Stimulated activated CD4-positive, alpha-beta T cell treated with anti-CD3 and anti-CD28 coated beads, Interleukin-15, amount 100 ng/mL, for 1 hour (primary cell): Measurements from ENCODE around the gene RGS10.

Source experiments
- DNase-seq, 2 donors: peaks; one replicate each; pipeline ENCODE4 v3.0.0-alpha.2; 2020; ENCODE audit warnings: low read depth in 1 of 2, low spot score in 1 of 2

The RGS10 gene

DNA sequence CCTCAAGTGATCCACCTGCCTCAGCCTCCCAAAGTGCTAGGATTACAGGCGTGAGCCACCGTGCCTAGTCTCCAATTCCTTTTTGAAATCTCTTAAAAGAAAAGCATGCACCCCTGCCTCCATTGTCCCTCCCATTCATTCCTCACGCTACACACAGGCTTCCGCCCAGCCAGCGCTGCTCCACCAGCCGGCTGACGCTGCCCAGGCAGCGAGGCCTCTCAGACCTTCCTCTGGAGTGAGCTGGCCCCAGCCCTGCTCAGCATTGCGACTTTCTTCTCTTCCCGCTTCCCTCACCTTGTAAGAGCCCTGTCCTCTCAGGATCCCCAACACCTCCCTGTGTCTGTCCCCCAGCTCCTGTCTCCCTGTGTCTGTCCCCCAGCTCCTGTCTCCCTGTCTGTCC is 23.6 kb downstream of the RGS10 start:
- no peak for DNase-seq

DNA sequence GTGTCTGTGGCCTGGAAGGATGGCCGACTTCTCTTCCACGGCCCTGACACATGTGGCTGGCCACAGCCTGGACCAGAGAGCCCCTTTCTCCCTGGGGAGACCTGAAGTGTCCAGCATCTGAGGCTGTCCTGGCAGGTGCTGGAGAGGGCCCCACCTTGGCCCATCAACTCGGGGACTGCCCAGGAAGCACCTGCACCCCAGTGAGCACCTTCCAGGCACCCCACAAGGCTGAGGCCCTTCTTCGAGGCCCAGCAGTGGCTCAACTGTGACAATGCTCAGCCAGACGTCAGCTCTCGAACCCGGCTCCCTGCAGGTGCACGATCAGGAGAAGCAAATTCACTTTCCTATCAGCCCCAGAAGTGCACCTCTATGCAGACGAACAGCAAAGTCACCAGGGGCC is 24.3 kb downstream of the RGS10 start:
- DNase-seq, result no peak

DNA sequence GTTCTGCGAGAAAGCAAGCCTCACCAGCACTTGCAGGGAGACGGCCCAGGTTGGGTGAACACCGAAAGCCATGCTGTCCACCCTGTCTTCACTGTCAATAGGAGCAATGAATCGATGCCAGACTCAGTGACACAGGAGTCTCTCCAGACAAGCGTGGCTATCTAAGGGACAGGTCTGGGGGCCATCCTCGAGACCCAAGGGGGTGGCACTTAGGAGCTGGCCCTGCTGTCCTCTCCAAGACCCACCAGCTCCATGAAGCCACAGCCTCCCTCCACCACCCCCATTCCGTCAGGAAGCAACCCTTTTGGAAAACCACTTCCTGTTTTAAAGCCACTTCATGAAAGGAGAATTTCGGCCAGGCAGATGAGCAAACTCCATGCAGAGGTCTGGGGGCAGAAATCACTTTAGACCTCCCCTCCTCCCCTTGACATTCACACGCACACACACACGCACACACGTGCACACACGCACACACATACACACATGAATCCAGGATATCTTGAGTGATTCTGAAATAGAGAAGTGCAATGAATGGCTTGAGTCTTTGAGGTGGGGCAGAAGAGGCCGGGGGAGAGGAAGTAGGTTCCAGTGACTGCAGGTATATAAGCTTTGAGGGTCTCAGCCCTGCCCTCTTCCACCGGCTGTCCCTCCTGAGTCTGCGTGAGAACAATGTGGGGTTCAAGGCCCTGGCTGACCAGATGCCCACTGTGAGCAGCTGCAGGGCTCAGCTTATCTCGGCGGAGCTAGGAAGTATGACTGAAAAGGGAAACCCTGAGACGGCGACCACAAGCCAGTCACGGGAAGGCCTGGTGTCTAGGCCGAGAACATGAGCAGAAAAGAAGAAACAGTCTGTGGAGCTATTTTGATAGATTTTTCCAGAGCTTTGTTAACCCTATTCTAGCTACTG is 25.0 kb downstream of the RGS10 start:
- no peak for DNase-seq

DNA sequence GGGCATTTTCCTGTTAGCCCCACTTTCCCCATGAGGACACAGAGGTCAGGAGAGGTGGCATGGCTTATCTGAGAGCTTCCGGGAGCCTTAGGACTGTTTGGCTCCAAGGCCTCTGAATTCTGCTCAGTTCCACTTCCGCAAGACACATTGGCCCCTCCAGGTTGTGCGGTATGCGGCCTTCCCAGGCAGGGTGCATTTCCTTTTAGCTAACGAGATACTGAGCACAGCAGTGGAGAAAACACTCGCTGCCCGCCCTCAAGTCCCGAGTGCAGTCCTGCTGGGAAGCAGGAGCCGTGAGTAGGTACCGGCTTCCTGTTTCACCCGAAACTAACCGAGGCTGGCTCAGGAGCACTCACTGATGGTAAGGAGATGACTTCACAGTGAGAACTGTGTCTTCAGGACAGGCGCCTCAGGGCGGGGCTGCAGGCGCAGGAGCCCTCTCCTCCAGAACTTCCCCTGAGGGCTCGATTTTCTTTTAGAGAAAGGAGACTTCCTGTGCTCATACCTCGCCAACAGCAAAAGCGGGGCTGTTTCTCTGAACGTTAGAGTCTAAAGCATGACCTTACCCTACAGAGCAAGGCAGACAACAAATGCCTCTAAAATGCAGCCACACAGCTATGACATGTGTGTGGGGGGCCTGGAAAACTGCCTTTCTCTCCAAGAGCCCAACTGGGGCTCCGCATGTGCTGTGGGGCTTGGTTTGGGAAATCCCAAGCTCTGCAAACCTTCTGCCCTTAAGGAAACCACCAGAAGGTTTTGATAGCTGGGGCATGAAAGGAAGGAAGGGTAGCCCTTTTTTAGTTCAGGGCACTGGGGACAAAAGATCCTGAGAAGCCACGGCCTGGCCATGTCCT is 25.9 kb downstream of the RGS10 start:
- DNase-seq, result peak; percentile 42 to 45

DNA sequence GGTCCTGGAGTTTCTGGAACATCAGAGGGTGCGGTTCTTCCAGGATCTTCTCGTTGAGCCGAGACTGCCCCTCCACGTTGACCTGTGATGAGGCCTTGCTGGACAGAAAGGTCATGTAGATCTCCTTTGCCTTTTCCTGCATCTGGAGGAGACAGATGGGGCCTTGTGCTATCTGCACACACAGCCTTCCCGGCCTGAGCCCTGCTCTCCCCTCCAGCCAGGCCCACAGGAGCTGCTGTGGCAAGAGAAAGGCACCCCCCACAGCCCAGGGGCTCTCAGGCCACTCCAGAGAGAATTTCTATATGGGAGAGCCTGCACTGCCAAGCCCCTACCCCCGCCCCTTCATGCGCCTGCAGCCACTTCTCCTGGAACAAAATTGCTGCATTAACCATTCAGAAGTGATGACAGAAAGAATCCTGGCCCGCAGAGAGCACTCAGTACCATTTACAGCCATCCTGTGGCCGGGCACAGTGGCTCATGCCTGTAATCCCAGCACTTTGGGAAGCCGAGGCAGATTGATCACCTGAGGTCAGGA is 26.9 kb downstream of the RGS10 start:
- DNase-seq, result no peak

DNA sequence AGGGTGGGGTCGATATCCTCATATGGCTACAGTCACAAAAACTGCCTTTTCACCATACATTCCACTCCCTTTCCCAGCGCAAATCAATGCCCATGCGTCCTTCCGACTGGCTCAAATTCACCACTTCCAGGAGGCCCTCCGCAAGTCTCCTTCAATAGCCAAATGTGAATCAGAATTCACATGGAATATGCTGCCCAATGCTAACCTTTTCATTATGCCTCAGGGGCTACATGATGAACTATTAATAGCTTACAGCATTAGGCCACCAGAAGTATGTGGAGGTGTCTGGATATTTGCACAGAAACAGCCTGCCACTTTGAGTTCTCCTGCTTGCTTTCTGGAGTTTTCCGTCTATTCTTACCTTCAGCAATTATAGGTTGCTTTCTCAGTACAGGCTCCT is 27.7 kb downstream of the RGS10 start:
- DNase-seq, result no peak

DNA sequence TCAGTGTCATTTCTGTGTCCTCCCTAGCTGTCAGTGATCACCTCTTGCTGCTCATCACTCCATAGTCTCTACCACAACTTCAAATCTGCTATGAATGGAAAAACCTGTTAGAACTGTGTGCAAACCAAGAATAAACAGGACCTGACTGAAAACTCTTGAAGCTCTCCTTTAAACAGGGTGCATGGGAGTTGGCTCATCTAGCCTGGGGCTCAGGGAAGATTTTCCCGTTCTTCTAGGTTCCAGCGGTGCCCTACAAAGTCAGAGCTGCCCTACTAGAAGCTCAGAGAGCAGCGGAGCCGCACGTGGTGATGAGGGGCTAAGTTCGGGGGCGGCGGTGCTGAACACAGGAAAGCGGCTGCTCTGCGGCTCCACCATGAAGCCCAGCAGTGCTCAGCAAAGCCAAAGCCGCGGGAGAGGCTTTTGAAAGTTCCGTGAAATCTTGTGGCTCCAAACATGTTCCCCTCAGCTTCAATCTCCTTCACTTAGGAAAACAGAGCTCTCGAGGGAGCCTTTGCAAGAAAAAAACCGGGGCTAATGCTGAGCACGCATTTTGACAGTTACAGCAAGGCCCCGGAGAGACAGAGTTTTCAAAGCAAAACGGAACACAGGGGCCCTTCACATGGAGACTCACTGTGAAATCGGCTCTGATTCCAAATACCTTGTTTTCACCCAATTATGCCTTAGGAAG is 30.5 kb downstream of the RGS10 start:
- no peak for DNase-seq

DNA sequence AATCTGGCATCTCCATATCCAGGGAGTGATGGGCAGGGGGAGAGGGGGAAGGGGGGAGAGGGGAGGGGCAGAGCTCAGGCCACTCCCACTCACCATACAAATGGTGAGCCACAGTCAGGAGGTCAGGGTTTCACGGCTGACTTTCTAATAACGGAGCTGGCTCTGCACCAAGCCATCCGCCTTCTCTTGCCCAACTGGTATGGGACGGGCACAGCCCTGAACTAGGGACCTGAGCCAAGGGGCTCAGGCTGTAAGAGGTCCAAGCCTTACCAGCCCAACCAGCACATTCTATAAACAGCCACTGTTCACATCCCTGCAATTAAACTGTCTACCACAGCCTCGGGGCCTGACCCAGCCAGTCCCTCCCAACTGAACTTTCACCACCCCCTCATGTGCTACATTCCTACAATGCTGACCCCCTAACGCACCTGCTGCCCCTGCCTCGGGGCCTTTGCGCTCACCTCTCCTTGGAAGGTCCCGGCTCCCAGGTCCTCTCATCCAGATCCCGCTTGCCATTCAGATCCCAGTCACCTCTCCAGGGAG is 32.5 kb downstream of the RGS10 start:
- DNase-seq, result no peak

DNA sequence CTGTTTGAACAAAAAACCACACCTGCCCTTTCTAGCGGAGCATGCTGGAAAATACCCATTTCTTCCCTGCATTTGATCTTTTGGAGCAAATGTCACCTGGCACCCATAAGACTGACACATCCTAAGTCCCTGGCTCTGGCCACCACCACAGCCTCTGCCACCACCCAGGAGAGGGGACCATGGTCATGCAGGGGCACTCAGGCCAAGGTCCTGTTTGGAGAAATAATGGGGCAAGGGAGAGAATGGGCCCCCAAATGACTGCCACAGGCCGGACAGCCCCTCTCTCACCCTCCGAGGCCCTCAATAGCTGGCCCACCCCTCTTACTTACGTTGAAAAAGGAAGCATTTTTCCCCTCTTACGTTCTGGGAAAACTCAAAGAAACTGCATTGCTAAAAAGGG is 35.4 kb downstream of the RGS10 start:
- DNase-seq, result no peak

DNA sequence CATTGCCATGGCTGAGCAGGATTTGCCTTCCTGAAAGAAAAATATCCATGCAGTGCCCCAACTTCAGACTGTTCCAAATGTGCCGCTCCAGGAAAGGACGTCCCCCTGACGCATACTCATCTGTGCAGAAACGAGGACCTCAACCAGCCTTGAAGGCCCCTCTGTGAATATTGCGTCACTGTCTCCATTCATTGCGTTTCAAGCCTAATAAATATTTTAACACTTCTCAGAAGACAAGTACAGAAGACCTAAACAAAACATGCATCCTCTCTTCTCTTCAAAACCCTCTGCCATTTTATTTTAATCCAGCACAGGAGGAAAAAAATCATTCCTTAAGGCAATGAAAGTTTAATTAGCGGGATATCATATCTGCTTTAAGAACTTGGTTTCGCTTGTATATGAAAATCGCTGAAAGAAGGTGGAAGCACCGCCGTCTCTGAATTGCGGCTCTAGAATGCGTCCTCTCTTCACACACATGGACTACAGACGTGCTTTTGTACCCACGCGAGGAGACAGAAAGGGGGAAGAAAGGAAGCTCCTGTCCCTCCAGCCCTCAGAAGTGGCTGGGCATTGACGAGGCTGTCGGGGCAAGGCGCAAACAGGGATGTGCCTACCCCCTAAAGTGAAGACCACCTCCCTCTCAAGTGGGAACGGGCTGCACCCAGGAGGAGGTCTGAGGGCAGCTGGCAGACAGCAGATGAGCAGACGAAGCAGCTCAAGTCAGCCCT is 36.8 kb downstream of the RGS10 start:
- DNase-seq, result no peak

DNA sequence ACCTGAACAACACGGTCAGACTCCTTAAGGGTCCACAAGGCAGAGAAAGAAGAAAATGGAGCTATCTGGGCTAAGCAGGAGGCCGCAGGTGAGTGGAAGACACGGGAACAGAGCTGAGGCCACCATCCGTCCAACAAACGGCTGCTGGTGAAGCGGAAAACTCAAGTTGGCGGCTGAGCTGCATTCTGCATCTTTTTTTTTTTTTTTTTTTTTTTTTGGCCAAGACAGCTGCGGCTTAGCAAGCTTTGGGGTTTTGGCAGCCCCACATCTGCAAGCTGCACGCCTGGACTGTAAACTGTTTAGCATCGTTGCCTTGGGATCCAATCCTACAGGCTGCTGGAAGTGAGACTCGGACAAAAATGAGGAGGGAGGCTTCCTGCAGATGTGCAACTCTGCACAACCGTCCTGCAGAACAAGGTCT is 37.4 kb downstream of the RGS10 start:
- DNase-seq, result no peak

DNA sequence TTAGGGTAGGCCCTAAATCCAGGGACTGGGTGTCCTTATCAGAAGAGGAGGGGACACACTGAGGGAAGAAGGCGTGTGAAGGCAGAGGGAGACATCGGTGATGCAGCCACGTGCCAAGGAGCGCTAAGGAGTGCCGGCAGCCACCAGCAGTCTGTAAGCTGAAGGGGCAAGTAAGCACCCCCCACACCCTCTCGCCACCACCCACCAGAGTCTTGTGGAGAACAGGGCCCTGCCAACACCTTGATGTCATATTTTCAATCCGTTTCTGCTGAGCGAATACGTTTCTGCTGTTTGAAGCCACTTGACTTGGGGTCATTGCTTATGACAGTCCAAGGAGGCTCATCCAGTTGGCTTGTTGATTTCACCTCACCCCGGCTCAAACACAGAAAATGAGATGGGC is 37.9 kb downstream of the RGS10 start:
- no peak for DNase-seq

DNA sequence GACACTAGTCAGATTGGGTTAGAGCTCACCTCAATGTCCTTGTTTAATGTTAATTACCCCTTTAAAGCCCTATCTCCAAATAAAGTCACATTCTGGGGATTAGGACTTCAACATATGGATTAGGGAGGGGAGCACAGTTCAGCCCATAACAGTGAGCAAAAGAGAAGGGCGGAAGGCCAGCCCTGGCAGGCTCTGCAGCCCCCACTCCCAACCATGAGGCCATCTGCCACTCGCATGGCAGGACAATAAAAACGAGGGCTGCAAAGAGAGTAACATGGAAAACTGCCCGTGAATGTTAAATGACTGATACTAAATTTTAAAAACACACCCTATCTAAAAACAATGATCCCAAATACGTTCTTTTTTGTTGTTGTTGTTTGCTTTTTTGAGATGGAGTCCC is 38.7 kb downstream of the RGS10 start:
- no peak for DNase-seq

DNA sequence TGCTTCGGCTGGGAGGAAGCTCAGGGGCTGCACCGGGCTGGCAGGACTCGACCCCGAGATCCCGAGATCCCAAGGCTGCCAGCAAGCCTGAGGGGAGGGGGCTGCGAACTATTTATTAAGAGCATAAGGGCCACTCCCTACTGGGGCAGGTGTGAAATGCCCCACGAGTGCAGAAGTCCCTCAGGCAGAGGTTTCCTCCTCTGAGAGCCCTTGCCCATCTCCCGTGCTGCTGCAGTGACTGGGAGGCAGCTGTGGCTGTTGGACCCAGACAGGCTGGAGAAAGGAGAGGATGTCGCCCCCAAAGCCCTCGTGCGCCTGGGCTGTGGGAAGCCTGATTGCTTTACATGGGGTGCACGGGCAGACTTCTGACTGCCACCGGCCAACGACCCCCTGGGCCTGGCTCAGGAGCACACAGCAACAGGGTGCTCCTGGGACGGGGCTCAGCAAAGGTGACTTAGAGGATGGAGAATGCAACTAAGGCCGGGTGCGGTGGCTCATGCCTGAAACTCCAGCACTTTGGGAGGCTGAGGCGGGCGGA is 39.8 kb downstream of the RGS10 start:
- no peak for DNase-seq

DNA sequence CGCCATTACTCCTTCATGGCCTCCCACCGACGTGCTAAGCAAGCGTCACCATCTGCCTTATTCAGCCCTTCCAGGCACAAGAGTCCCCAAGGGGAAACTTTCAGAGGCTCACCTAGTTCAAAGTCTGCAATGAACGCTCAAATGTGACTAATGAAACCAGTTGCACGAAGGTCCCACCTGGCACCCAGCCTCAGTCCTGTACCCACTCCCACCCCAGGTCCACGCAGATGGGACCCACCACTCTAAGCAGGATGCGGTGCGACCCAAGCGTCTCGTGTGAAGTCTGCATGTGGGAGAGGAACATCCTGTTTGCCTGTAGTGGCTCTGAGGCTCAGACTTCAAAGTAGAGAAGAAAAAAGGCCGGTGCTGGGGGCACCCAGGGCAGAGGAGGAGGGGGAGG is 40.3 kb downstream of the RGS10 start:
- peak; percentile 58 to 71 for DNase-seq

DNA sequence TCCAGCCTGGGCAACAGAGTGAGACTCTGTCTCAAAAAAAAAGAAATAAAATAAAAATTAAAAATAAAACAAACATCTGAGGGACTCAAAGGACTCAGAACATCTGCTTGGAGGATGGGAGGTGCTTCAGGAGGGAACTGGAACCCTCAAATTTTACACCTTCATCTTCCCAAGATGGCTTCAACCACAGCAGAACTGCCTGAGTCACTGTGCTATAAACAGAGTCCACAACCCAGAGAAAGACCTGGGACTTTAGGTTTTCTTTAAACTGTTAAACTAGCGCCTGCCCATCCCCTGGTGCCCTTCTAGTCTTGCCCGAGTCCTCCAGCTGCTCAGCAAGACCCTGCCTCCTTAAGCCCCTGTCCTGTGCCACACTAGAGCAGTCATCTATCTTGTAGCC is 40.8 kb downstream of the RGS10 start:
- no peak for DNase-seq

DNA sequence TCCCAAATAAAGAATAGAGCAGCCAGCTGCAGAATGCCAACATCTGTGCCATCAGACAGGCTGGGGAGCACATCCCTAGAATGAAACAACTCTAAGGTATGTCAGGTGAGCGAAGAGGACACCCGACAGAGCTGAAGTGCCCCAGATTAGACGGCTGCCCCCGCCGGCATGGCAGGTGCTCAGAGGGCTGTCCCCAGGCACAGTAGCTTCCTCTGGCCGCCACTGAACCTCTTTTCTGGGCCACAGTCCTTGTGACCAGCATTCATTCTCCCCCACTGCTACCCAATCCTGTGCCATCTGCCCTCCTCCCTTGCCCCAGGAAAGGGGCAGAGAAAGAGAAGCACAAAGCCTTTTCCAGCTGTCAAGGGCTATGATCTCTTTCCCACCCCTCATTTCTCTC is 41.7 kb downstream of the RGS10 start:
- DNase-seq, result no peak

DNA sequence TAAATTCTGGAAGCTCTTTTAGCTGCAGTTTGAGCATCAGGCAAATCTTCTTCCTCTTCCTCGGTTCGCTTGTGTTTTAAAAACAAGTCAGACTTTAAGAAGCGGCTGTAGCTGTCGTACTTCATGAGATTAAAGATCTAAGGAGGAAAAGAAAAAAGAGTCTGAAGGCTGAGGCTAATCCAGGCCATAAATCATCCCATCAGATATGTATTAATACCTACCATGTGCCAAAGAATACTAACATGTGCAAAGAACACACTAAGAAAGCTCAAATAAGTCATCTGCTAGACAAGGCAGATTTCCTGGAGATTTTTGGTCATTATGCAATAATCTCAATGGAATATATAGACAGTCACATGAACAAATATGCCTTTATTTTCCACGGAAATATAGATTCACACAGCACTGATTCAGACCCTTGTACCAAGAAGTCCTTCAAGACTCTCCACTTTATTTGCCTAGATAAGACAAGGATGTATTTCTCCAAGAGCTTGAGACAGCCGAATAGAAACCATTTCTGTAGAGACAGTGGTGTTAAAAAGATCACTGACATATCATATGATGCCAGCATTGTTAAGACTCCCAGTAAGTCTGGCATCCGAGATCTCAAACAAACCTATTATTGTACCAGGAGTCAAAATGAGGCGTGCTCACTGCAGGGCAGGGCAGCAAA is 42.3 kb downstream of the RGS10 start:
- no peak for DNase-seq

DNA sequence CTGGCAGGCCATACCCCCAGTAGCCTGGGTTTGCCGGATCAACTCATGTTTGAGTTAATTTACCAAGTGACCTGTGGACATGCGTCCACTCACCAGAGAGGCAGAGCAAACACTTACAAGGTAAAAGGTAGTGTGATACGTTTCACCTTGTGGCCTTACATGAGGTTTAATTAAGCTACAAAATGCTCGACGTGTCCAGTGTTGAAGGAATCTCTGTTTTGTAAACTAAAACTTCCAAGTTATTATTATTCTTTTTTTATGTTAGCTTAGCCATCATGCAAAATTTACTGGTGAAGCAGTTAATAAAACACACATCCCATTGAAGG is 42.9 kb downstream of the RGS10 start:
- DNase-seq, result no peak
